Retinal pigment epithelial cell (primary cell): Measurements from ENCODE around the gene PSMD11.

Experiments
- DNase-seq: peaks from one replicate; pipeline ENCODE4 v3.0.0-alpha.2; 2010; ENCODE audit warnings: low read depth
- H3K4me3 ChIP-seq: 2 replicates; pipeline ENCODE4 v1.5.1; 2011; ENCODE audit warnings: mild to moderate bottlenecking, low read length, control low read depth, moderate library complexity
- CTCF ChIP-seq: conservative IDR thresholded peaks from 2 replicates; pipeline ENCODE4 v1.5.1; 2011; ENCODE audit warnings: low read depth, low read length, control low read depth, inconsistent platforms

The PSMD11 gene

GRCh38 chr17:32525122-32525521, 80.8 kb downstream of the PSMD11 start:
- TF ChIP-seq CTCF, result no peak
- no peak for DNase-seq
- no peak overlapping the region for H3K4me3 ChIP-seq

GRCh38 chr17:32527146-32527545, 82.8 kb downstream of the PSMD11 start:
- no peak for TF ChIP-seq CTCF
- DNase-seq, result no peak
- no peak overlapping the region for H3K4me3 ChIP-seq

- DNase-seq, result no peak
- TF ChIP-seq CTCF, result no peak
- H3K4me3 ChIP-seq, result no peak overlapping the region
These were observed 84.5 kb downstream of the PSMD11 start for GRCh38 chr17:32528825-32529224.

- TF ChIP-seq CTCF, result no peak
- H3K4me3 ChIP-seq, result no peak overlapping the region
- DNase-seq, result no peak
These were observed 85.3 kb downstream of the PSMD11 start for GRCh38 chr17:32529604-32530003.
